ENCODE measurements around the gene GAB4.

DNA sequence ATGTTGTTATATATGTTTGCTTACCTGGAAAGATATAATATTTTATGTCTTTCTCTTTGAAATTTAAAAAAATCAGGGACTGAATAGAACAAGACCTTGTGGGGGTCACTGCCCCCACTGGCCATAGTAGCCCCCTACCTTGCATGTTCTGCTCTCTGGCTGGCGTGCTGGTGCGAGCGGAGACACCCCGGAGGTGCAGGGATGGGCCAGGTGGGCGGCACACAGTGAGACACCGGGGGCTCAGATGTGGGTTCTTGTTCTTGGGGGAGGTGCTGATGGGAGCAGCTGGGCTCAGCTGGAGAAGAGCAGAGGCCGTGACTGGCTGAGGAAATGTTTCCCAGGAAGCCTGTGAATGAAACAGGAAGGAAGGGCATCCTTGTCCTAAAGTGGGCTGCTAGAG lies 20.2 kb downstream of the GAB4 start:
- TF ChIP-seq POLR2A (IDR thresholded peaks at IDR 0.05) (no peak), EP300 (IDR thresholded peaks at IDR 0.05) (no peak)
- TF ChIP-seq, protein P1, sequence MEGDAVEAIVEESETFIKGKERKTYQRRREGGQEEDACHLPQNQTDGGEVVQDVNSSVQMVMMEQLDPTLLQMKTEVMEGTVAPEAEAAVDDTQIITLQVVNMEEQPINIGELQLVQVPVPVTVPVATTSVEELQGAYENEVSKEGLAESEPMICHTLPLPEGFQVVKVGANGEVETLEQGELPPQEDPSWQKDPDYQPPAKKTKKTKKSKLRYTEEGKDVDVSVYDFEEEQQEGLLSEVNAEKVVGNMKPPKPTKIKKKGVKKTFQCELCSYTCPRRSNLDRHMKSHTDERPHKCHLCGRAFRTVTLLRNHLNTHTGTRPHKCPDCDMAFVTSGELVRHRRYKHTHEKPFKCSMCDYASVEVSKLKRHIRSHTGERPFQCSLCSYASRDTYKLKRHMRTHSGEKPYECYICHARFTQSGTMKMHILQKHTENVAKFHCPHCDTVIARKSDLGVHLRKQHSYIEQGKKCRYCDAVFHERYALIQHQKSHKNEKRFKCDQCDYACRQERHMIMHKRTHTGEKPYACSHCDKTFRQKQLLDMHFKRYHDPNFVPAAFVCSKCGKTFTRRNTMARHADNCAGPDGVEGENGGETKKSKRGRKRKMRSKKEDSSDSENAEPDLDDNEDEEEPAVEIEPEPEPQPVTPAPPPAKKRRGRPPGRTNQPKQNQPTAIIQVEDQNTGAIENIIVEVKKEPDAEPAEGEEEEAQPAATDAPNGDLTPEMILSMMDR (IDR thresholded peaks at IDR 0.05), result no peak

Measured in tibial nerve (tissue), 4 donors.